Measurements from ENCODE around the gene NOL4L. TPM values are rescaled to one million over a fixed set of nuclear protein-coding genes. Genes with fewer than 3 reads are reported as not detected.

NOL4L gene
- total RNA-seq, 2 experiments from 2014 or later = 53.1 to 55.6 TPM

- Histone ChIP-seq H3K4me3 (ENCODE audit: low read length) (no peak overlapping the region), H3K27ac (ENCODE audit: low read depth in 1 of 2, low read length in 2 of 2) (no peak overlapping the region), H3K27me3 (ENCODE audit: control insufficient read depth in 1 of 2, insufficient read depth in 2 of 2, low read length in 2 of 2) (peaks cover 0 to 4% of the 10 kb centered on the region in 2 experiments), H3K4me1 (ENCODE audit: insufficient read depth, low read length) (peaks cover 6% of the 10 kb centered on the region), H3K9me3 (ENCODE audit: control insufficient read depth in 1 of 2, insufficient read depth in 1 of 2, low read length in 2 of 2) (no peaks in the 10 kb centered on the region), H3K36me3 (ENCODE audit: insufficient read depth, low read length) (no peaks in the 10 kb centered on the region)
- Mint-ChIP-seq H3K27me3 (no peaks in the 10 kb centered on the region), H3K4me1 (ENCODE audit: low read depth) (peaks cover 3% of the 10 kb centered on the region), H3K36me3 (ENCODE audit: low read depth) (no peaks in the 10 kb centered on the region), H3K4me3 (no peak overlapping the region), H3K9me3 (no peaks in the 10 kb centered on the region), H3K27ac (no peak overlapping the region)
- intact Hi-C loops (cut with DNase I, micrococcal nuclease) = loop anchor here in 1 of 2 experiments (5.0 kb wide), 1 partner anchor 35 kb away; no protein-coding TSS in a partner anchor
- no peak for TF ChIP-seq CTCF (IDR thresholded peaks at IDR 0.05)
- POLR2A ChIA-PET = no interaction called here
- no peak for DNase-seq
- CTCF ChIA-PET = no interaction called here
- no peak for ATAC-seq (ENCODE audit: poor library complexity)
Observed at GRCh38 chr20:32632461-32633354, 47.6 kb upstream of the NOL4L start.

GRCh38 chr20:32631933-32632460 is 46.9 kb upstream of the NOL4L start:
- no peak overlapping the region for H3K4me3 ChIP-seq (ENCODE audit: low read length)
- intact Hi-C loops (cut with DNase I, micrococcal nuclease) = loop anchor here in 1 of 2 experiments (5.0 kb wide), 1 partner anchor 35 kb away; no protein-coding TSS in a partner anchor
- H3K27ac ChIP-seq (ENCODE audit: low read depth in 1 of 2, low read length in 2 of 2) = no peak overlapping the region
- H3K36me3 ChIP-seq (ENCODE audit: insufficient read depth, low read length) = no peaks in the 10 kb centered on the region
- ChIA-PET CTCF (no interaction called here), POLR2A (no interaction called here)
- Mint-ChIP-seq H3K36me3 (ENCODE audit: low read depth) (no peaks in the 10 kb centered on the region), H3K27me3 (no peaks in the 10 kb centered on the region), H3K4me1 (ENCODE audit: low read depth) (peaks cover 7% of the 10 kb centered on the region), H3K4me3 (no peak overlapping the region), H3K9me3 (no peaks in the 10 kb centered on the region), H3K27ac (no peak overlapping the region)
- ATAC-seq (ENCODE audit: poor library complexity) (no peak), DNase-seq (no peak)
- TF ChIP-seq CTCF (IDR thresholded peaks at IDR 0.05) = no peak
- H3K9me3 ChIP-seq (ENCODE audit: control insufficient read depth in 1 of 2, insufficient read depth in 1 of 2, low read length in 2 of 2) = peaks cover 0 to 3% of the 10 kb centered on the region in 2 experiments
- H3K4me1 ChIP-seq (ENCODE audit: insufficient read depth, low read length) = peaks cover 13% of the 10 kb centered on the region
- peaks cover 0 to 5% of the 10 kb centered on the region in 2 experiments for H3K27me3 ChIP-seq (ENCODE audit: control insufficient read depth in 1 of 2, insufficient read depth in 2 of 2, low read length in 2 of 2)

GRCh38 chr20:32629813-32630212 is 44.7 kb upstream of the NOL4L start:
- ATAC-seq (ENCODE audit: poor library complexity) (no peak), DNase-seq (no peak)
- peaks cover 16% of the 10 kb centered on the region for H3K4me1 ChIP-seq (ENCODE audit: insufficient read depth, low read length)
- no peaks in the 10 kb centered on the region for H3K36me3 ChIP-seq (ENCODE audit: insufficient read depth, low read length)
- no peak overlapping the region for H3K4me3 ChIP-seq (ENCODE audit: low read length)
- intact Hi-C loops (cut with DNase I, micrococcal nuclease) = loop anchor here in 1 of 2 experiments (5.0 kb wide), 1 partner anchor 33 kb away; no protein-coding TSS in a partner anchor
- H3K27me3 ChIP-seq (ENCODE audit: control insufficient read depth in 1 of 2, insufficient read depth in 2 of 2, low read length in 2 of 2) = peaks cover 0 to 13% of the 10 kb centered on the region in 2 experiments
- no peak overlapping the region for H3K4me3 Mint-ChIP-seq
- H3K9me3 Mint-ChIP-seq = no peaks in the 10 kb centered on the region
- H3K27me3 Mint-ChIP-seq = no peaks in the 10 kb centered on the region
- peaks cover 7% of the 10 kb centered on the region for H3K4me1 Mint-ChIP-seq (ENCODE audit: low read depth)
- H3K36me3 Mint-ChIP-seq (ENCODE audit: low read depth) = no peaks in the 10 kb centered on the region
- H3K27ac Mint-ChIP-seq = no peak overlapping the region
- ChIA-PET CTCF (no interaction called here), POLR2A (no interaction called here)
- no peak for TF ChIP-seq CTCF (IDR thresholded peaks at IDR 0.05)
- H3K9me3 ChIP-seq (ENCODE audit: control insufficient read depth in 1 of 2, insufficient read depth in 1 of 2, low read length in 2 of 2) = peaks cover 0 to 5% of the 10 kb centered on the region in 2 experiments
- no peak overlapping the region for H3K27ac ChIP-seq (ENCODE audit: low read depth in 1 of 2, low read length in 2 of 2)
